ENCODE measurements around the gene CNTNAP5. TPM values are rescaled to one million over a fixed set of nuclear protein-coding genes. Genes with fewer than 3 reads are reported as not detected.

CNTNAP5 gene
- total RNA-seq, 1 donor from 2014 or later, result not detected

DNA sequence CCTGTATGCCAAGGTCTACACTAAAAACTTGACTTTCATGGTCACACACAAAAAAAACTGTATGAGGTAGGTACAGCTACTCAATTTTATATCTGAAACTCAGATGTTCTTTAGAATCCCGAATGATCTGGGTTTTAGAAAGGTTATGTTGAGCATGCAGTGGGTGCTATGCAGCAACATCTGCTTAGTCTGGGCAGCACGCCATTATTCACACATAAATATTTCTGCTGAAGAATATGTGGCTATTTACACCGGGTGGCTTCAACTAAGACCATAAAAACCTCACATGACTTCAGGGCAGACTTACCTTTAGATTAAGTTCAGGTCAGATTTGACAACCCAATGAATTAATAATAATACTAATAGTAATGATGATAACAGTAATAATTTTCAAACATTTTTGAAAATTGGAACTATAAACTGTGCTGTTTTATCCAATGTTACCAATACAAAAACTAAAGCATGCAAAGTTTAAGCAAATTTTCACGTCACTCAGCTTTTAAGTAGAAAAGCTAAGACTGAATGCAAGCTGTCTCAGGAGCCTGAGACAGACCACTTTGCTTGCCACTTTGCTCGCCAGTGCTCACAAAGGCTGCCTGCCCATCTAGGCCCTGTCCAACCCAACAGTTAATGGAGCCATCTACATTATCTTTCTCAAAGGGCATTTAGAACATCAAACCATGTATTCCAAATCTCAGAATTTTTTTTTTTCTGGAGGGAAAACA, 292.0 kb downstream of the CNTNAP5 start:
- no peak for DNase-seq (ENCODE audit: low read depth)
- H3K4me3 ChIP-seq (ENCODE audit: low read depth, low read length), result no peak overlapping the region
- TF ChIP-seq, protein P1, sequence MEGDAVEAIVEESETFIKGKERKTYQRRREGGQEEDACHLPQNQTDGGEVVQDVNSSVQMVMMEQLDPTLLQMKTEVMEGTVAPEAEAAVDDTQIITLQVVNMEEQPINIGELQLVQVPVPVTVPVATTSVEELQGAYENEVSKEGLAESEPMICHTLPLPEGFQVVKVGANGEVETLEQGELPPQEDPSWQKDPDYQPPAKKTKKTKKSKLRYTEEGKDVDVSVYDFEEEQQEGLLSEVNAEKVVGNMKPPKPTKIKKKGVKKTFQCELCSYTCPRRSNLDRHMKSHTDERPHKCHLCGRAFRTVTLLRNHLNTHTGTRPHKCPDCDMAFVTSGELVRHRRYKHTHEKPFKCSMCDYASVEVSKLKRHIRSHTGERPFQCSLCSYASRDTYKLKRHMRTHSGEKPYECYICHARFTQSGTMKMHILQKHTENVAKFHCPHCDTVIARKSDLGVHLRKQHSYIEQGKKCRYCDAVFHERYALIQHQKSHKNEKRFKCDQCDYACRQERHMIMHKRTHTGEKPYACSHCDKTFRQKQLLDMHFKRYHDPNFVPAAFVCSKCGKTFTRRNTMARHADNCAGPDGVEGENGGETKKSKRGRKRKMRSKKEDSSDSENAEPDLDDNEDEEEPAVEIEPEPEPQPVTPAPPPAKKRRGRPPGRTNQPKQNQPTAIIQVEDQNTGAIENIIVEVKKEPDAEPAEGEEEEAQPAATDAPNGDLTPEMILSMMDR (conservative IDR thresholded peaks at IDR 0.05; ENCODE audit: low read depth, low read length), result no peak

DNA sequence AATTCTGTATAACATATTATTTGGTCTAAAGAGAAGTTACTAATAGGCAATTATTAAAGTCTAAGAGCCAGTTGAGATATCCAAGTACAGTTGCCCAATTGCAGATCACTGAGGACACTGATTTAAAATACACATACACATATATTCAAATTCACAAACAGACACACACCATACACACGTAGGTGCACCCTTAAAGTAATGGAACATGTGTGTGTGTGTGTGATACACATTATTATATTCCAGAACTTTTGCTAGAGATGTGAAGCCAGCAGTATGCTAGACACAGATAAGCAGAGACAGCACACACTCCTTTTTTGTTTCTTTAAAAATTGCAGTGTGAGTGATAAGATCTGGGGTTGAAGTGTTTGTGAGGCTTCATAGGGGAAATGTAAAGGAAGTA, 292.5 kb downstream of the CNTNAP5 start:
- TF ChIP-seq, protein P1 (conservative IDR thresholded peaks at IDR 0.05; ENCODE audit: low read depth, low read length), result no peak
- DNase-seq (ENCODE audit: low read depth), result no peak

DNA sequence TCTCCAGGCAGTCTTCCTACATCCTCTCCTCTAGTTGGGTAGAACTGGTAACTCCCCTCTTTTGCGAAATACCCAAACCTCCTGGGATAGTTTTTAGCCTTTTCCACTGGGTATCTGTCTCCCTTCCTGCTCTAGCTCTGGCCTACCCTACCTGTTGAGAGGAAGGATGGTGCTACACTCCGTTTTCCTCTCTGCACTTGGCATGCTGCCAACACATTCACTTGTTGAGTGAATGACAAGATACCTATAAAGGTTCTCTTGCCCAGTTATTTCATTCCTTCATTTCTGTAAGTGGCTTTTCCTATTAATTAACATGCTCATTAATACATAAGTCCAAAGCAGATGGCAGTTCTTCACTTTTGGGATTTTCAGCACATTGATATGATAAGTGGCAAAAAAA, 293.8 kb downstream of the CNTNAP5 start:
- no peak overlapping the region for H3K4me3 ChIP-seq (ENCODE audit: low read depth, low read length)
- DNase-seq (ENCODE audit: low read depth), result no peak
- TF ChIP-seq, protein P1 (conservative IDR thresholded peaks at IDR 0.05; ENCODE audit: low read depth, low read length), result no peak

More for the DNA sequence above, 292.5 kb downstream of the CNTNAP5 start:
- no peak overlapping the region for H3K4me3 ChIP-seq (ENCODE audit: low read depth, low read length)

DNA sequence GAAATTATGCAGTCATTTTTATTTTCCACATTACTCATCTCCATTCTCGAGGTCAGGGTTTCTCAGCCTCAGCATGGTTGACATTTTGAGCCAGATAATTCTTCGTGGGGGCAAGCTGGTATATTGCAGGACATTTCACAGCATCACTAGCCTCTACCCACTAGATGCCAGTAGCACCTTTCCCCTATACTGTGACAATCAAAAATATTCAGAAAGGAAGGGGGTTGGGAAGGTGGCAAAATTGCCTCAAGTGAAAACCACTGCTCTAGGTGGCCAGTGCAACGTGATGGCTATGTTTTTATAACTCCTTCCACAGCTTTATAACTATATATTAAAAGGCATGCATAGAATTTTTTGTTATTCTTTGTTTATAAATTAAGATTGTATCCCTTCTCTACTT, 294.5 kb downstream of the CNTNAP5 start:
- DNase-seq (ENCODE audit: low read depth), result no peak
- no peak overlapping the region for H3K4me3 ChIP-seq (ENCODE audit: low read depth, low read length)
- TF ChIP-seq, protein P1 (conservative IDR thresholded peaks at IDR 0.05; ENCODE audit: low read depth, low read length), result no peak

DNA sequence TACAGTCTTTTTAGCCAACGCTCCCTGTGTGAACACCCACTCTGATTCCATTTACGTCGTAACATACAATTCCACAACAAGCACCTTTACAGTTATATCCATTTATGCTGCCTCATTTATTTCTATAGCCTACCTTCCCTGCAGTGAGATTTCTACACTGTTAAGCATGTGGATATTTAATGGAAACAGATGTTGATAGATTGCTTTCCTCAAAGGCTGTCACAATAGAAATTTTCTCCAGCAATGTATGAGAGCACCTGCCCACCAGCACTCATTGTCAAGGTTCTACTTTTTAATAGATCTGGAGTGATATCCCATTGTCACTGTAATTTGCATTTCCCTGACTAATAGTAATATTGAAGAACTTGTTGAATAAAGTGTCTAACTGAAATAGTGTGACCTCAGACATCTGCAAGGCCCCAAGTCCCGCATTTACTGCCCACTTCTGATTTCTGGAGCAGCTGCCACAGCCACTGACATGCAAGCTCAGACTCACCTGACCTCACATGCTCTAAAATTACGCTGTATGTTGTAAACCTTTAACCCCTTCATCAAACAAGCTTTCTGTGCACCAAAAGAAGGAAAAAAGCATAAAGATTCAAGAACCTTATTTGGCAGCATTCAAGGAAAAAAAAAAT, 295.1 kb downstream of the CNTNAP5 start:
- no peak for DNase-seq (ENCODE audit: low read depth)
- no peak overlapping the region for H3K4me3 ChIP-seq (ENCODE audit: low read depth, low read length)
- TF ChIP-seq, protein P1 (conservative IDR thresholded peaks at IDR 0.05; ENCODE audit: low read depth, low read length), result no peak

DNA sequence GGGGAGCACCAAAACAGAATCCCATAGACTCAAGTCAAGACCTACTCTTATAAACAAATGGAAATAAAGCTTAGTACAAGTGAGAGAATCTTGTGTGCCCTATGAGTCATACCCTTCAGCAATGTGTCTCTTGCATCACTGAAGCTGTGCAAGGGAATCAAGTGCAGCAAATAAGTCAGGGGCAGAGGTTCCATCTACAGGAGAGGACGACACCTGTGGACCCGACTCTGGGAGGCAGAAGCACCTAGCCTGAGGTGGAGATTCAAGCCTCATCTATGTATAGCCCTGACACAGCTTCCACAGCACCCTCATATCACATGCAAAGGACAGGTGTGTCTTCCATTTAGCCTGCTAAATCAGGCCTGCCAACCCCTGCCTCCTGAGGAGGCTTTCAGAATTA, 298.2 kb downstream of the CNTNAP5 start:
- TF ChIP-seq, protein P1 (conservative IDR thresholded peaks at IDR 0.05; ENCODE audit: low read depth, low read length), result no peak
- H3K4me3 ChIP-seq (ENCODE audit: low read depth, low read length), result no peak overlapping the region
- DNase-seq (ENCODE audit: low read depth), result peak; percentile 32

All from epithelial cell of proximal tubule (primary cell).